GM23338 (cell line): ENCODE results near the gene ALG5. TPM values are rescaled to one million over a fixed set of nuclear protein-coding genes. Genes with fewer than 3 reads are reported as not detected.

Experiments
- ATAC-seq: fragments of 200-7000 bp; cut with Tn5 transposase; 3 replicates; pipeline ENCODE4 v1.9.1; 2020
- DNase-seq: peaks from one replicate; pipeline ENCODE4 v3.0.0-alpha.2; 2015; ENCODE audit warnings: low spot score
- H2AFZ ChIP-seq: fragments of 200-600 bp; sonication (generic); 2 replicates; pipeline ENCODE4 v1.8.0; 2016; ENCODE audit warnings: antibody characterized with exemption, mild to moderate bottlenecking, moderate library complexity
- H3F3A ChIP-seq: fragments of 200-600 bp; sonication (generic); replicated peaks from 2 replicates; pipeline ENCODE4 v1.8.0; 2017; ENCODE audit warnings: antibody characterized with exemption, mixed run types, low read depth
- H3K27ac ChIP-seq: fragments of 200-600 bp; sonication (generic); 2 replicates; pipeline ENCODE4 v1.6.1; 2016; ENCODE audit warnings: low read depth
- H3K27me3 ChIP-seq: fragments of 200-600 bp; sonication (generic); 2 replicates; pipeline ENCODE4 v1.8.0; 2016; ENCODE audit warnings: mild to moderate bottlenecking, mixed run types, moderate library complexity; ENCODE audit not compliant: insufficient read depth
- H3K36me3 ChIP-seq: fragments of 200-600 bp; sonication (generic); 2 replicates; pipeline ENCODE4 v1.8.0; 2016; ENCODE audit warnings: mild to moderate bottlenecking; ENCODE audit not compliant: insufficient read depth
- H3K4me1 ChIP-seq: fragments of 200-600 bp; sonication (generic); 2 replicates; pipeline ENCODE4 v1.8.0; 2016; ENCODE audit warnings: mild to moderate bottlenecking, moderate library complexity; ENCODE audit not compliant: insufficient read depth
- H3K4me2 ChIP-seq: fragments of 200-600 bp; sonication (generic); 2 replicates; pipeline ENCODE4 v1.7.1; 2017; ENCODE audit warnings: mixed run types
- H3K4me3 ChIP-seq: fragments of 200-600 bp; sonication (generic); 2 replicates; pipeline ENCODE4 v1.6.1; 2016; ENCODE audit warnings: mixed run types
- H3K79me2 ChIP-seq: fragments of 200-600 bp; sonication (generic); replicated peaks from 2 replicates; pipeline ENCODE4 v1.8.0; 2017; ENCODE audit warnings: mild to moderate bottlenecking; ENCODE audit not compliant: insufficient read depth
- H3K9me2 ChIP-seq: fragments of 200-600 bp; sonication (generic); 2 replicates; pipeline ENCODE4 v1.8.0; 2017; ENCODE audit not compliant: insufficient read depth
- H4K20me1 ChIP-seq: fragments of 200-600 bp; sonication (generic); replicated peaks from 2 replicates; pipeline ENCODE4 v1.8.0; 2017; ENCODE audit warnings: mild to moderate bottlenecking; ENCODE audit not compliant: insufficient read depth
- H3K27ac Mint-ChIP-seq: 2 replicates; pipeline ENCODE4 v1.8.0; 2020; ENCODE audit warnings: inconsistent platforms, mild to moderate bottlenecking, moderate library complexity, mixed read lengths
- H3K27me3 Mint-ChIP-seq: 3 replicates; pipeline ENCODE4 v1.8.0; 2022; ENCODE audit warnings: low read depth, mild to moderate bottlenecking, moderate library complexity, mixed read lengths, inconsistent platforms; ENCODE audit not compliant: insufficient read depth, poor library complexity
- H3K36me3 Mint-ChIP-seq: 3 replicates; pipeline ENCODE4 v1.8.0; 2021; ENCODE audit warnings: low read depth, mild to moderate bottlenecking, inconsistent platforms, moderate library complexity, mixed read lengths
- H3K4me1 Mint-ChIP-seq: 3 replicates; pipeline ENCODE4 v1.8.0; 2020; ENCODE audit warnings: mild to moderate bottlenecking, inconsistent platforms, mixed read lengths
- H3K4me3 Mint-ChIP-seq: 3 replicates; pipeline ENCODE4 v1.8.0; 2021; ENCODE audit warnings: moderate library complexity, mild to moderate bottlenecking, inconsistent platforms, mixed read lengths
- H3K9me3 Mint-ChIP-seq: 3 replicates; pipeline ENCODE4 v1.8.0; 2020; ENCODE audit warnings: moderate library complexity, mild to moderate bottlenecking, inconsistent platforms, mixed read lengths
- CREB1 ChIP-seq: fragments of 250-450 bp; sonication (Bioruptor Pico); IDR thresholded peaks from 2 replicates; pipeline ENCODE4 v1.5.0; 2020; ENCODE audit warnings: low read depth, mild to moderate bottlenecking, moderate library complexity
- EZH2 ChIP-seq: fragments of 200-600 bp; sonication (generic); IDR thresholded peaks from one replicate; pipeline ENCODE4 v1.8.0; 2017; ENCODE audit warnings: antibody characterized with exemption, mild to moderate bottlenecking, low read depth; ENCODE audit not compliant: unreplicated experiment
- EZH2phosphoT487 ChIP-seq: fragments of 200-600 bp; sonication (generic); IDR thresholded peaks from one replicate; pipeline ENCODE4 v1.8.1; 2018; ENCODE audit warnings: antibody characterized with exemption; ENCODE audit not compliant: unreplicated experiment
- JUNB ChIP-seq: IDR thresholded peaks from one replicate; pipeline ENCODE4 v1.6.1; 2016; ENCODE audit warnings: antibody characterized with exemption; ENCODE audit not compliant: unreplicated experiment
- NANOG ChIP-seq: IDR thresholded peaks from 2 replicates; pipeline ENCODE4 v1.6.1; 2016; ENCODE audit warnings: antibody characterized with exemption, borderline replicate concordance
- POLR2AphosphoS5 ChIP-seq: IDR thresholded peaks from 2 replicates; pipeline ENCODE4 v1.6.1; 2016; ENCODE audit warnings: antibody characterized with exemption, low read depth
- STAT1 ChIP-seq: IDR thresholded peaks from one replicate; pipeline ENCODE4 v1.6.1; 2016; ENCODE audit warnings: antibody characterized with exemption; ENCODE audit not compliant: unreplicated experiment
- ZNF114 ChIP-seq: fragments of 250-450 bp; sonication (Bioruptor Pico); IDR thresholded peaks from 2 replicates; pipeline ENCODE4 v1.5.0; 2020; ENCODE audit warnings: mild to moderate bottlenecking, moderate library complexity
- ZNF331 ChIP-seq: fragments of 250-450 bp; sonication (Bioruptor Pico); IDR thresholded peaks from 2 replicates; pipeline ENCODE4 v1.5.0; 2020; ENCODE audit warnings: low read depth, mild to moderate bottlenecking, moderate library complexity
- polyA plus RNA-seq: library from polyadenylated mRNA; unstranded; fragments of >200 nt; fragmentation: Nextera tagmentation; extraction: Ambion mirVana; gene quantifications from 2 replicates; pipeline ENCODE4 v1.2.1, GENCODE V29; 2016
- total RNA-seq: library from RNA; depleted of rRNA; stranded (reverse); fragments of >200 nt; shearing (Covaris generic); gene quantifications from 2 replicates; pipeline ENCODE4 v1.2.3, GENCODE V29; 2014
- TF ChIP-seq, protein P1 (sequence below): IDR thresholded peaks from 2 replicates; pipeline ENCODE4 v1.6.1; 2016; ENCODE audit warnings: antibody characterized with exemption
- TF ChIP-seq, protein P2 (sequence below): IDR thresholded peaks from one replicate; pipeline ENCODE4 v1.6.1; 2018; ENCODE audit warnings: antibody characterized with exemption; ENCODE audit not compliant: unreplicated experiment
- TF ChIP-seq, protein P3 (sequence below), 2 experiments: fragments of 200-600 bp in 1 of 2; sonication (generic) in 1 of 2; conservative IDR thresholded peaks; 2 replicates each; pipeline versions ENCODE4 v1.5.1 to v1.6.1; 2016 to 2017; ENCODE audit warnings: antibody characterized with exemption in 2 of 2, low read depth in 2 of 2, mild to moderate bottlenecking in 2 of 2, moderate library complexity in 1 of 2

ALG5 gene
- total and polyA plus RNA-seq, 2 experiments from 2014 or later: 15.6 to 34.0 TPM

DNA sequence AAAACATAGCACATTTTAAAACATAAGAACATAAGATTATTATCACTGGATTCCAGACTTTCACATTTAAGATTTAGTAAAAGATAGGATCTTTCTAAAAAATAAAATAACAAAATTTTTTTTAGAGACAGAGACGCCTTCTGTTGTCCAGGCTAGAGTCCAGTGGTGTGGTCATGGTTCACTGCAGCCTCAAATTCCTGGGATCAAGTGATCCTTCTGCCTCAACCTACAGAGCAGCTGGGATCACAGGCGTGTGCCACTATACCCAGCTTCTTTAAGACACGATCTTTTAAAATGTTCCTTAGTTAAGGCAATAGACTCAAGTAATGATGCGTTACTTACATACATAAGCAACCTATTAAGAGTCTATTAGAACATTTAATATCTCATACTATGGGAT, 32.7 kb downstream of the ALG5 start (continued):
- TF ChIP-seq, protein P1, sequence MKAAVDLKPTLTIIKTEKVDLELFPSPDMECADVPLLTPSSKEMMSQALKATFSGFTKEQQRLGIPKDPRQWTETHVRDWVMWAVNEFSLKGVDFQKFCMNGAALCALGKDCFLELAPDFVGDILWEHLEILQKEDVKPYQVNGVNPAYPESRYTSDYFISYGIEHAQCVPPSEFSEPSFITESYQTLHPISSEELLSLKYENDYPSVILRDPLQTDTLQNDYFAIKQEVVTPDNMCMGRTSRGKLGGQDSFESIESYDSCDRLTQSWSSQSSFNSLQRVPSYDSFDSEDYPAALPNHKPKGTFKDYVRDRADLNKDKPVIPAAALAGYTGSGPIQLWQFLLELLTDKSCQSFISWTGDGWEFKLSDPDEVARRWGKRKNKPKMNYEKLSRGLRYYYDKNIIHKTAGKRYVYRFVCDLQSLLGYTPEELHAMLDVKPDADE: no peak
- TF ChIP-seq ZNF331 (CRISPR knock-in tag) (no peak), EZH2phosphoT487 (no peak), JUNB (no peak), CREB1 (CRISPR knock-in tag) (no peak), POLR2AphosphoS5 (no peak)

DNA sequence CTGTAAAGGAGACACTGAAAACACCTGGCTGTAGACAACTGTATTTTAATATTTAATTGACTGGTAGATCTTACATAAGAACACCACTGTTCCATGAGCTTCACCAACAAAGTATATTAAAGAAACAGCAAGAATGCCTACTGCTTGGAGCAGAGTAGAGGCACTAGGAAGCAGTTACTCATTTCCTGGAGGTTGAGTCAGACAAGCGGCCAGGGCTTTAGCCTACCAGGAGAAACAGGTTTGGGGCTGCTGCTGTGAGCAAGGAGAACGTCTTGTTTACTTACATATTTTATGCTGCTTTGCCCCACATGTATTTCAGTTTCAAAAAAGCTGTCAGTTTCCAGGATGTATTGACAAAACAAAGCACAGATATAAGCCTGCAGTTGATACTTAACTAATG, 33.4 kb downstream of the ALG5 start:
- H3K79me2 ChIP-seq: no peaks in the 10 kb centered on the region
- H3K27me3 Mint-ChIP-seq: peaks cover 3% of the 10 kb centered on the region
- DNase-seq: no peak
- H3K36me3 ChIP-seq: peaks cover 5% of the 10 kb centered on the region; the same call in 1 of the 2 replicates
- H3K27ac Mint-ChIP-seq: no peak overlapping the region
- H3K4me3 ChIP-seq: no peak overlapping the region
- H3K4me3 Mint-ChIP-seq: no peak overlapping the region
- H2AFZ ChIP-seq: no peak overlapping the region
- H3K9me2 ChIP-seq: no peaks in the 10 kb centered on the region
- peaks cover 26% of the 10 kb centered on the region for H3K36me3 Mint-ChIP-seq
- H3K27ac ChIP-seq: no peak overlapping the region
- no peak for ATAC-seq
- H3K4me2 ChIP-seq: no peak overlapping the region
- H3K4me1 Mint-ChIP-seq: no peaks in the 10 kb centered on the region
- no peaks in the 10 kb centered on the region for H3K27me3 ChIP-seq
- H4K20me1 ChIP-seq: no peaks in the 10 kb centered on the region
- H3K9me3 Mint-ChIP-seq: no peaks in the 10 kb centered on the region
- no peaks in the 10 kb centered on the region for H3F3A ChIP-seq
- no peaks in the 10 kb centered on the region for H3K4me1 ChIP-seq
- TF ChIP-seq, protein P1: no peak
- TF ChIP-seq, protein P2, sequence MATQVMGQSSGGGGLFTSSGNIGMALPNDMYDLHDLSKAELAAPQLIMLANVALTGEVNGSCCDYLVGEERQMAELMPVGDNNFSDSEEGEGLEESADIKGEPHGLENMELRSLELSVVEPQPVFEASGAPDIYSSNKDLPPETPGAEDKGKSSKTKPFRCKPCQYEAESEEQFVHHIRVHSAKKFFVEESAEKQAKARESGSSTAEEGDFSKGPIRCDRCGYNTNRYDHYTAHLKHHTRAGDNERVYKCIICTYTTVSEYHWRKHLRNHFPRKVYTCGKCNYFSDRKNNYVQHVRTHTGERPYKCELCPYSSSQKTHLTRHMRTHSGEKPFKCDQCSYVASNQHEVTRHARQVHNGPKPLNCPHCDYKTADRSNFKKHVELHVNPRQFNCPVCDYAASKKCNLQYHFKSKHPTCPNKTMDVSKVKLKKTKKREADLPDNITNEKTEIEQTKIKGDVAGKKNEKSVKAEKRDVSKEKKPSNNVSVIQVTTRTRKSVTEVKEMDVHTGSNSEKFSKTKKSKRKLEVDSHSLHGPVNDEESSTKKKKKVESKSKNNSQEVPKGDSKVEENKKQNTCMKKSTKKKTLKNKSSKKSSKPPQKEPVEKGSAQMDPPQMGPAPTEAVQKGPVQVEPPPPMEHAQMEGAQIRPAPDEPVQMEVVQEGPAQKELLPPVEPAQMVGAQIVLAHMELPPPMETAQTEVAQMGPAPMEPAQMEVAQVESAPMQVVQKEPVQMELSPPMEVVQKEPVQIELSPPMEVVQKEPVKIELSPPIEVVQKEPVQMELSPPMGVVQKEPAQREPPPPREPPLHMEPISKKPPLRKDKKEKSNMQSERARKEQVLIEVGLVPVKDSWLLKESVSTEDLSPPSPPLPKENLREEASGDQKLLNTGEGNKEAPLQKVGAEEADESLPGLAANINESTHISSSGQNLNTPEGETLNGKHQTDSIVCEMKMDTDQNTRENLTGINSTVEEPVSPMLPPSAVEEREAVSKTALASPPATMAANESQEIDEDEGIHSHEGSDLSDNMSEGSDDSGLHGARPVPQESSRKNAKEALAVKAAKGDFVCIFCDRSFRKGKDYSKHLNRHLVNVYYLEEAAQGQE: no peak
- TF ChIP-seq STAT1 (no peak), NANOG (no peak), EZH2 (no peak), ZNF331 (CRISPR knock-in tag) (no peak), EZH2phosphoT487 (no peak), CREB1 (CRISPR knock-in tag) (no peak), POLR2AphosphoS5 (no peak), ZNF114 (CRISPR knock-in tag) (no peak)
- TF ChIP-seq, protein P3, sequence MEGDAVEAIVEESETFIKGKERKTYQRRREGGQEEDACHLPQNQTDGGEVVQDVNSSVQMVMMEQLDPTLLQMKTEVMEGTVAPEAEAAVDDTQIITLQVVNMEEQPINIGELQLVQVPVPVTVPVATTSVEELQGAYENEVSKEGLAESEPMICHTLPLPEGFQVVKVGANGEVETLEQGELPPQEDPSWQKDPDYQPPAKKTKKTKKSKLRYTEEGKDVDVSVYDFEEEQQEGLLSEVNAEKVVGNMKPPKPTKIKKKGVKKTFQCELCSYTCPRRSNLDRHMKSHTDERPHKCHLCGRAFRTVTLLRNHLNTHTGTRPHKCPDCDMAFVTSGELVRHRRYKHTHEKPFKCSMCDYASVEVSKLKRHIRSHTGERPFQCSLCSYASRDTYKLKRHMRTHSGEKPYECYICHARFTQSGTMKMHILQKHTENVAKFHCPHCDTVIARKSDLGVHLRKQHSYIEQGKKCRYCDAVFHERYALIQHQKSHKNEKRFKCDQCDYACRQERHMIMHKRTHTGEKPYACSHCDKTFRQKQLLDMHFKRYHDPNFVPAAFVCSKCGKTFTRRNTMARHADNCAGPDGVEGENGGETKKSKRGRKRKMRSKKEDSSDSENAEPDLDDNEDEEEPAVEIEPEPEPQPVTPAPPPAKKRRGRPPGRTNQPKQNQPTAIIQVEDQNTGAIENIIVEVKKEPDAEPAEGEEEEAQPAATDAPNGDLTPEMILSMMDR (conservative IDR thresholded peaks at IDR 0.05; ENCODE audit: low read depth in 2 of 2): no peak
